ENCODE measurements around the gene RAI2.
A peak's percentile ranks its signal among the peaks of the same experiment; 100 is the strongest.

The RAI2 gene

GRCh38 chrX:17860811-17861488 lies at the start of gene RAI2:
Gene RAI2 (minus strand): TSS chrX:17861298. CDS start chrX:17802010, 59,288 bp downstream.
- peaks cover 60% of the 10 kb centered on the region for H3K27me3 Mint-ChIP-seq
- H3K4me1 Mint-ChIP-seq (ENCODE audit: low read depth) = peaks cover 10% of the 10 kb centered on the region
- no peaks in the 10 kb centered on the region for H3K36me3 Mint-ChIP-seq (ENCODE audit: low read depth)
- no peak for DNase-seq
- peak within 1 kb of the TSS; percentile 65 for H3K4me3 Mint-ChIP-seq
- H3K27ac Mint-ChIP-seq = no peak within 1 kb of the TSS
- H3K9me3 Mint-ChIP-seq = no peaks in the 10 kb centered on the region

GRCh38 chrX:17888421-17888820 lies 27.3 kb upstream of the RAI2 start:
- Mint-ChIP-seq H3K27me3 (peaks cover 37% of the 10 kb centered on the region), H3K27ac (no peak overlapping the region), H3K36me3 (ENCODE audit: low read depth) (no peaks in the 10 kb centered on the region), H3K4me3 (no peak overlapping the region), H3K4me1 (ENCODE audit: low read depth) (peaks cover 7% of the 10 kb centered on the region), H3K9me3 (no peaks in the 10 kb centered on the region)
- no peak for DNase-seq

GRCh38 chrX:17882680-17883079 lies 21.6 kb upstream of the RAI2 start:
- Mint-ChIP-seq H3K36me3 (ENCODE audit: low read depth) (no peaks in the 10 kb centered on the region), H3K27ac (no peak overlapping the region), H3K4me3 (no peak overlapping the region), H3K9me3 (no peaks in the 10 kb centered on the region), H3K4me1 (ENCODE audit: low read depth) (no peaks in the 10 kb centered on the region), H3K27me3 (peaks cover 72% of the 10 kb centered on the region)
- no peak for DNase-seq

GRCh38 chrX:17878028-17878670 lies 17.1 kb upstream of the RAI2 start:
- Mint-ChIP-seq H3K4me1 (ENCODE audit: low read depth) (no peaks in the 10 kb centered on the region), H3K36me3 (ENCODE audit: low read depth) (no peaks in the 10 kb centered on the region), H3K27me3 (peaks cover 67% of the 10 kb centered on the region), H3K9me3 (no peaks in the 10 kb centered on the region), H3K27ac (no peak overlapping the region), H3K4me3 (no peak overlapping the region)
- DNase-seq = no peak

- no peak for DNase-seq
- no peak overlapping the region for H3K27ac Mint-ChIP-seq
These were observed 15.0 kb upstream of the RAI2 start for GRCh38 chrX:17876135-17876534.

GRCh38 chrX:17869580-17869979 lies 8.5 kb upstream of the RAI2 start:
- Mint-ChIP-seq H3K27me3 (peaks cover 23% of the 10 kb centered on the region), H3K4me1 (ENCODE audit: low read depth) (no peaks in the 10 kb centered on the region), H3K27ac (no peak overlapping the region), H3K36me3 (ENCODE audit: low read depth) (no peaks in the 10 kb centered on the region), H3K9me3 (no peaks in the 10 kb centered on the region), H3K4me3 (no peak overlapping the region)
- no peak for DNase-seq

More at GRCh38 chrX:17876135-17876534, 15.0 kb upstream of the RAI2 start:
- Mint-ChIP-seq H3K9me3 (no peaks in the 10 kb centered on the region), H3K4me1 (ENCODE audit: low read depth) (no peaks in the 10 kb centered on the region), H3K4me3 (no peak overlapping the region), H3K27me3 (peaks cover 51% of the 10 kb centered on the region), H3K36me3 (ENCODE audit: low read depth) (no peaks in the 10 kb centered on the region)

GRCh38 chrX:17861489-17862011 lies 452 bp upstream of the RAI2 start:
- Mint-ChIP-seq H3K4me1 (ENCODE audit: low read depth) (peaks cover 10% of the 10 kb centered on the region), H3K4me3 (peak overlapping the region; percentile 54), H3K27me3 (peaks cover 58% of the 10 kb centered on the region), H3K9me3 (no peaks in the 10 kb centered on the region), H3K27ac (no peak overlapping the region), H3K36me3 (ENCODE audit: low read depth) (no peaks in the 10 kb centered on the region)
- no peak for DNase-seq

- Mint-ChIP-seq H3K4me3 (peak overlapping the region; percentile 65), H3K27me3 (peaks cover 61% of the 10 kb centered on the region), H3K9me3 (no peaks in the 10 kb centered on the region), H3K36me3 (ENCODE audit: low read depth) (no peaks in the 10 kb centered on the region), H3K4me1 (ENCODE audit: low read depth) (peaks cover 10% of the 10 kb centered on the region), H3K27ac (no peak overlapping the region)
- peak; percentile 39 for DNase-seq
These were observed 818 bp downstream of the RAI2 start for GRCh38 chrX:17860179-17860780.

GRCh38 chrX:17859609-17860178 lies 1.4 kb downstream of the RAI2 start:
- Mint-ChIP-seq H3K4me3 (peak overlapping the region; percentile 65), H3K27me3 (peaks cover 67% of the 10 kb centered on the region), H3K9me3 (no peaks in the 10 kb centered on the region), H3K4me1 (ENCODE audit: low read depth) (peaks cover 10% of the 10 kb centered on the region), H3K36me3 (ENCODE audit: low read depth) (no peaks in the 10 kb centered on the region), H3K27ac (no peak overlapping the region)
- DNase-seq = no peak

GRCh38 chrX:17854531-17854930 lies 6.6 kb downstream of the RAI2 start:
- Mint-ChIP-seq H3K36me3 (ENCODE audit: low read depth) (no peaks in the 10 kb centered on the region), H3K9me3 (no peaks in the 10 kb centered on the region), H3K4me1 (ENCODE audit: low read depth) (peaks cover 3% of the 10 kb centered on the region), H3K27me3 (peaks cover 67% of the 10 kb centered on the region), H3K27ac (no peak overlapping the region), H3K4me3 (no peak overlapping the region)
- DNase-seq = no peak

- H3K4me1 Mint-ChIP-seq (ENCODE audit: low read depth) = peaks cover under 1% of the 10 kb centered on the region
- no peaks in the 10 kb centered on the region for H3K9me3 Mint-ChIP-seq
- H3K27me3 Mint-ChIP-seq = peaks cover 64% of the 10 kb centered on the region
- no peak overlapping the region for H3K27ac Mint-ChIP-seq
- DNase-seq = no peak
- no peaks in the 10 kb centered on the region for H3K36me3 Mint-ChIP-seq (ENCODE audit: low read depth)
- no peak overlapping the region for H3K4me3 Mint-ChIP-seq
These were observed 7.0 kb downstream of the RAI2 start for GRCh38 chrX:17854069-17854468.

GRCh38 chrX:17851874-17852273 lies 9.2 kb downstream of the RAI2 start:
- H3K27me3 Mint-ChIP-seq = peaks cover 52% of the 10 kb centered on the region
- H3K27ac Mint-ChIP-seq = no peak overlapping the region
- no peaks in the 10 kb centered on the region for H3K36me3 Mint-ChIP-seq (ENCODE audit: low read depth)
- no peaks in the 10 kb centered on the region for H3K9me3 Mint-ChIP-seq
- no peak for DNase-seq
- peaks cover 13% of the 10 kb centered on the region for H3K4me1 Mint-ChIP-seq (ENCODE audit: low read depth)
- H3K4me3 Mint-ChIP-seq = no peak overlapping the region

GRCh38 chrX:17848545-17849265 lies 12.4 kb downstream of the RAI2 start:
- Mint-ChIP-seq H3K27ac (peak overlapping the region; percentile 74), H3K4me3 (no peak overlapping the region), H3K9me3 (no peaks in the 10 kb centered on the region), H3K27me3 (peaks cover 39% of the 10 kb centered on the region), H3K4me1 (ENCODE audit: low read depth) (peaks cover 13% of the 10 kb centered on the region), H3K36me3 (ENCODE audit: low read depth) (no peaks in the 10 kb centered on the region)
- DNase-seq = peak; percentile 44

- Mint-ChIP-seq H3K4me1 (ENCODE audit: low read depth) (peaks cover 15% of the 10 kb centered on the region), H3K9me3 (no peaks in the 10 kb centered on the region), H3K27ac (no peak overlapping the region), H3K36me3 (ENCODE audit: low read depth) (no peaks in the 10 kb centered on the region), H3K27me3 (peaks cover 31% of the 10 kb centered on the region), H3K4me3 (no peak overlapping the region)
- DNase-seq = no peak
These were observed 15.1 kb downstream of the RAI2 start for GRCh38 chrX:17846045-17846444.
